Measurements from ENCODE around the gene KRTAP10-1.

KRTAP10-1 gene

GRCh38 chr21:44511938-44512275 lies 28.1 kb downstream of the KRTAP10-1 start:
- Histone ChIP-seq H3K4me3 (ENCODE audit: low read length in 2 of 2) (no peak overlapping the region), H3K4me1 (ENCODE audit: control insufficient read depth, insufficient read depth, low read length) (peaks cover 5% of the 10 kb centered on the region), H3K9ac (ENCODE audit: low read length in 2 of 2) (no peak overlapping the region), H3K9me3 (ENCODE audit: control insufficient read depth in 2 of 2, low read length in 2 of 2) (no peaks in the 10 kb centered on the region), H3K27ac (ENCODE audit: low read length) (no peak overlapping the region), H3K36me3 (ENCODE audit: control insufficient read depth in 2 of 2, insufficient read depth in 2 of 2, low read length in 2 of 2) (no peaks in the 10 kb centered on the region), H3K27me3 (ENCODE audit: control insufficient read depth in 1 of 2, insufficient read depth in 2 of 2, low read length in 2 of 2) (peaks cover 22% of the 10 kb centered on the region in 2 donors)

GRCh38 chr21:44511219-44511937 lies 28.6 kb downstream of the KRTAP10-1 start:
- Histone ChIP-seq H3K27me3 (ENCODE audit: control insufficient read depth in 1 of 2, insufficient read depth in 2 of 2, low read length in 2 of 2) (peaks cover 24 to 28% of the 10 kb centered on the region in 2 donors), H3K4me3 (ENCODE audit: low read length in 2 of 2) (no peak overlapping the region), H3K9me3 (ENCODE audit: control insufficient read depth in 2 of 2, low read length in 2 of 2) (no peaks in the 10 kb centered on the region), H3K9ac (ENCODE audit: low read length in 2 of 2) (no peak overlapping the region), H3K27ac (ENCODE audit: low read length) (no peak overlapping the region), H3K36me3 (ENCODE audit: control insufficient read depth in 2 of 2, insufficient read depth in 2 of 2, low read length in 2 of 2) (no peaks in the 10 kb centered on the region), H3K4me1 (ENCODE audit: control insufficient read depth, insufficient read depth, low read length) (peaks cover 5% of the 10 kb centered on the region)

- Histone ChIP-seq H3K9me3 (ENCODE audit: control insufficient read depth in 2 of 2, low read length in 2 of 2) (no peaks in the 10 kb centered on the region), H3K27me3 (ENCODE audit: control insufficient read depth in 1 of 2, insufficient read depth in 2 of 2, low read length in 2 of 2) (peaks cover 24 to 34% of the 10 kb centered on the region in 2 donors), H3K36me3 (ENCODE audit: control insufficient read depth in 2 of 2, insufficient read depth in 2 of 2, low read length in 2 of 2) (no peaks in the 10 kb centered on the region), H3K4me3 (ENCODE audit: low read length in 2 of 2) (peak overlapping the region in 1 of 2 donors; percentile 22), H3K9ac (ENCODE audit: low read length in 2 of 2) (no peak overlapping the region), H3K4me1 (ENCODE audit: control insufficient read depth, insufficient read depth, low read length) (peaks cover 5% of the 10 kb centered on the region), H3K27ac (ENCODE audit: low read length) (no peak overlapping the region)
Measured at GRCh38 chr21:44510508-44511218, 29.3 kb downstream of the KRTAP10-1 start.

- H3K9ac ChIP-seq (ENCODE audit: low read length in 2 of 2): no peak overlapping the region
- H3K4me3 ChIP-seq (ENCODE audit: low read length in 2 of 2): no peak overlapping the region
- H3K27me3 ChIP-seq (ENCODE audit: control insufficient read depth in 1 of 2, insufficient read depth in 2 of 2, low read length in 2 of 2): peaks cover 24 to 34% of the 10 kb centered on the region in 2 donors
Measured at GRCh38 chr21:44510109-44510507, 29.9 kb downstream of the KRTAP10-1 start.

GRCh38 chr21:44509539-44509938 lies 30.5 kb downstream of the KRTAP10-1 start:
- Histone ChIP-seq H3K4me3 (ENCODE audit: low read length in 2 of 2) (no peak overlapping the region), H3K27ac (ENCODE audit: low read length) (no peak overlapping the region), H3K9me3 (ENCODE audit: control insufficient read depth in 2 of 2, low read length in 2 of 2) (no peaks in the 10 kb centered on the region), H3K27me3 (ENCODE audit: control insufficient read depth in 1 of 2, insufficient read depth in 2 of 2, low read length in 2 of 2) (peaks cover 24 to 34% of the 10 kb centered on the region in 2 donors), H3K36me3 (ENCODE audit: control insufficient read depth in 2 of 2, insufficient read depth in 2 of 2, low read length in 2 of 2) (no peaks in the 10 kb centered on the region), H3K9ac (ENCODE audit: low read length in 2 of 2) (no peak overlapping the region), H3K4me1 (ENCODE audit: control insufficient read depth, insufficient read depth, low read length) (peaks cover 5% of the 10 kb centered on the region)

More at GRCh38 chr21:44510109-44510507, 29.9 kb downstream of the KRTAP10-1 start:
- H3K9me3 ChIP-seq (ENCODE audit: control insufficient read depth in 2 of 2, low read length in 2 of 2): no peaks in the 10 kb centered on the region
- no peak overlapping the region for H3K27ac ChIP-seq (ENCODE audit: low read length)
- H3K4me1 ChIP-seq (ENCODE audit: control insufficient read depth, insufficient read depth, low read length): peaks cover 5% of the 10 kb centered on the region
- no peaks in the 10 kb centered on the region for H3K36me3 ChIP-seq (ENCODE audit: control insufficient read depth in 2 of 2, insufficient read depth in 2 of 2, low read length in 2 of 2)

- Histone ChIP-seq H3K4me3 (ENCODE audit: low read length in 2 of 2) (no peak overlapping the region), H3K4me1 (ENCODE audit: control insufficient read depth, insufficient read depth, low read length) (peaks cover 5% of the 10 kb centered on the region), H3K9ac (ENCODE audit: low read length in 2 of 2) (no peak overlapping the region), H3K36me3 (ENCODE audit: control insufficient read depth in 2 of 2, insufficient read depth in 2 of 2, low read length in 2 of 2) (no peaks in the 10 kb centered on the region), H3K27ac (ENCODE audit: low read length) (no peak overlapping the region), H3K27me3 (ENCODE audit: control insufficient read depth in 1 of 2, insufficient read depth in 2 of 2, low read length in 2 of 2) (peaks cover 24 to 34% of the 10 kb centered on the region in 2 donors), H3K9me3 (ENCODE audit: control insufficient read depth in 2 of 2, low read length in 2 of 2) (no peaks in the 10 kb centered on the region)
Measured at GRCh38 chr21:44508711-44509445, 31.1 kb downstream of the KRTAP10-1 start.

- peaks cover 24 to 34% of the 10 kb centered on the region in 2 donors for H3K27me3 ChIP-seq (ENCODE audit: control insufficient read depth in 1 of 2, insufficient read depth in 2 of 2, low read length in 2 of 2)
- no peaks in the 10 kb centered on the region for H3K36me3 ChIP-seq (ENCODE audit: control insufficient read depth in 2 of 2, insufficient read depth in 2 of 2, low read length in 2 of 2)
- peaks cover 5% of the 10 kb centered on the region for H3K4me1 ChIP-seq (ENCODE audit: control insufficient read depth, insufficient read depth, low read length)
- H3K4me3 ChIP-seq (ENCODE audit: low read length in 2 of 2): no peak overlapping the region
- H3K27ac ChIP-seq (ENCODE audit: low read length): no peak overlapping the region
- no peak overlapping the region for H3K9ac ChIP-seq (ENCODE audit: low read length in 2 of 2)
- no peaks in the 10 kb centered on the region for H3K9me3 ChIP-seq (ENCODE audit: control insufficient read depth in 2 of 2, low read length in 2 of 2)
Measured at GRCh38 chr21:44508426-44508710, 31.6 kb downstream of the KRTAP10-1 start.

GRCh38 chr21:44507673-44508425 lies 32.1 kb downstream of the KRTAP10-1 start:
- H3K27ac ChIP-seq (ENCODE audit: low read length): no peak overlapping the region
- no peak overlapping the region for H3K9ac ChIP-seq (ENCODE audit: low read length in 2 of 2)
- peaks cover 5% of the 10 kb centered on the region for H3K4me1 ChIP-seq (ENCODE audit: control insufficient read depth, insufficient read depth, low read length)
- H3K4me3 ChIP-seq (ENCODE audit: low read length in 2 of 2): no peak overlapping the region
- H3K36me3 ChIP-seq (ENCODE audit: control insufficient read depth in 2 of 2, insufficient read depth in 2 of 2, low read length in 2 of 2): no peaks in the 10 kb centered on the region
- no peaks in the 10 kb centered on the region for H3K9me3 ChIP-seq (ENCODE audit: control insufficient read depth in 2 of 2, low read length in 2 of 2)
- H3K27me3 ChIP-seq (ENCODE audit: control insufficient read depth in 1 of 2, insufficient read depth in 2 of 2, low read length in 2 of 2): peaks cover 24 to 34% of the 10 kb centered on the region in 2 donors

GRCh38 chr21:44506279-44507255 lies 33.4 kb downstream of the KRTAP10-1 start:
- no peak overlapping the region for H3K4me3 ChIP-seq (ENCODE audit: low read length in 2 of 2)
- no peak overlapping the region for H3K9ac ChIP-seq (ENCODE audit: low read length in 2 of 2)
- H3K27me3 ChIP-seq (ENCODE audit: control insufficient read depth in 1 of 2, insufficient read depth in 2 of 2, low read length in 2 of 2): peaks cover 24 to 34% of the 10 kb centered on the region in 2 donors
- no peak overlapping the region for H3K27ac ChIP-seq (ENCODE audit: low read length)
- H3K36me3 ChIP-seq (ENCODE audit: control insufficient read depth in 2 of 2, insufficient read depth in 2 of 2, low read length in 2 of 2): no peaks in the 10 kb centered on the region
- no peaks in the 10 kb centered on the region for H3K9me3 ChIP-seq (ENCODE audit: control insufficient read depth in 2 of 2, low read length in 2 of 2)
- H3K4me1 ChIP-seq (ENCODE audit: control insufficient read depth, insufficient read depth, low read length): peaks cover 5% of the 10 kb centered on the region

Data from stomach smooth muscle (tissue), 2 donors.